Esophagus squamous epithelium (tissue), 4 donors: ENCODE measurements around the gene DCT.

ENCODE experiments used
- POLR2A ChIP-seq, 4 donors: fragments of 450-650 bp; IDR thresholded peaks; one replicate each; pipeline ENCODE4 v1.6.1; 2017; ENCODE audit warnings: antibody characterized with exemption in 4 of 4, mild to moderate bottlenecking in 4 of 4, moderate library complexity in 3 of 4
- TF ChIP-seq, protein P1 (sequence below), 6 experiments: fragments of 450-650 bp in 4 of 6; fragments of 200-600 bp in 2 of 6; sonication (generic) in 2 of 6; IDR thresholded peaks; one replicate each; pipeline ENCODE4 v1.5.1; 2016 to 2019; ENCODE audit warnings: antibody characterized with exemption in 6 of 6, mild to moderate bottlenecking in 4 of 6, moderate library complexity in 4 of 6

DNA sequence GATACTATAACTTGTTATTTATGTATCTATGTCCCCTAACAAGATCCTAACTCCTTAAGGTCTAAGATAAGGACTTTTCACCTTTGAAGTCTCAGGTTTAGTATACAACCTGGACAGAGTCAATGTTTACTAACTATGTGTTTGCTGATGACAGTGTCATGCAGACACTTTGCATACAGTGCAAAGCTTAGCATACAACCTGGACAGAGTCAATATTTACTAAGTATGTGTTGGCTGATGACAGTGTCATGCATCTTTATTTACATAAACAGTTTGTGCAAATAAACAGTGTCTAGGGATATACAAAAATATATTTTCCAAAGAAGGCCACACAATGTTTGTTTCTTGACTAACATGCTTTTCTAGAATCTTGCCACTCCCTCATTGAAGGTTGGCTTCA, 34.7 kb downstream of the DCT start:
- TF ChIP-seq, protein P1, sequence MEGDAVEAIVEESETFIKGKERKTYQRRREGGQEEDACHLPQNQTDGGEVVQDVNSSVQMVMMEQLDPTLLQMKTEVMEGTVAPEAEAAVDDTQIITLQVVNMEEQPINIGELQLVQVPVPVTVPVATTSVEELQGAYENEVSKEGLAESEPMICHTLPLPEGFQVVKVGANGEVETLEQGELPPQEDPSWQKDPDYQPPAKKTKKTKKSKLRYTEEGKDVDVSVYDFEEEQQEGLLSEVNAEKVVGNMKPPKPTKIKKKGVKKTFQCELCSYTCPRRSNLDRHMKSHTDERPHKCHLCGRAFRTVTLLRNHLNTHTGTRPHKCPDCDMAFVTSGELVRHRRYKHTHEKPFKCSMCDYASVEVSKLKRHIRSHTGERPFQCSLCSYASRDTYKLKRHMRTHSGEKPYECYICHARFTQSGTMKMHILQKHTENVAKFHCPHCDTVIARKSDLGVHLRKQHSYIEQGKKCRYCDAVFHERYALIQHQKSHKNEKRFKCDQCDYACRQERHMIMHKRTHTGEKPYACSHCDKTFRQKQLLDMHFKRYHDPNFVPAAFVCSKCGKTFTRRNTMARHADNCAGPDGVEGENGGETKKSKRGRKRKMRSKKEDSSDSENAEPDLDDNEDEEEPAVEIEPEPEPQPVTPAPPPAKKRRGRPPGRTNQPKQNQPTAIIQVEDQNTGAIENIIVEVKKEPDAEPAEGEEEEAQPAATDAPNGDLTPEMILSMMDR (IDR thresholded peaks at IDR 0.05) = no peak
- no peak for TF ChIP-seq POLR2A (IDR thresholded peaks at IDR 0.05)
